Natural killer cell (primary cell): Measurements from ENCODE around the gene VAMP3. TPM values are rescaled to one million over a fixed set of nuclear protein-coding genes. Genes with fewer than 3 reads are reported as not detected.

Experiments
- ATAC-seq, 3 donors: fragments of 150-1000 bp in 2 of 3; fragments of 200-7000 bp in 1 of 3; cut with Tn5 transposase; 1 replicate in 1 of 3; 2 replicates in 2 of 3; pipeline ENCODE4 v1.10.0; 2021; ENCODE audit warnings: mild to moderate bottlenecking in 2 of 3, moderate library complexity in 2 of 3
- DNase-seq, 2 donors: peaks; one replicate each; pipeline versions ENCODE4 v3.0.0 to v3.0.0-alpha.2; 2013 to 2021; ENCODE audit warnings: mixed read lengths in 1 of 2
- H3K27ac ChIP-seq: one replicate; pipeline ENCODE4 v1.5.1; 2013; ENCODE audit warnings: mild to moderate bottlenecking, low read length
- H3K27me3 ChIP-seq: one replicate; pipeline ENCODE4 v1.6.1; 2013; ENCODE audit warnings: low read length; ENCODE audit not compliant: control insufficient read depth, insufficient read depth
- H3K36me3 ChIP-seq: one replicate; pipeline ENCODE4 v1.6.1; 2013; ENCODE audit warnings: low read length; ENCODE audit not compliant: control insufficient read depth, insufficient read depth
- H3K4me1 ChIP-seq: one replicate; pipeline ENCODE4 v1.6.1; 2013; ENCODE audit warnings: low read length; ENCODE audit not compliant: control insufficient read depth, insufficient read depth
- H3K4me3 ChIP-seq: one replicate; pipeline ENCODE4 v1.5.1; 2013; ENCODE audit warnings: low read length
- H3K9me3 ChIP-seq: one replicate; pipeline ENCODE4 v1.6.1; 2013; ENCODE audit warnings: low read length; ENCODE audit not compliant: control insufficient read depth, insufficient read depth
- H3K27ac Mint-ChIP-seq, 2 donors: one replicate each; pipeline ENCODE4 v1.8.0; 2022; ENCODE audit warnings: mild to moderate bottlenecking in 2 of 2, mixed read lengths in 2 of 2, moderate library complexity in 1 of 2
- H3K27me3 Mint-ChIP-seq, 2 donors: one replicate each; pipeline ENCODE4 v1.8.0; 2022; ENCODE audit warnings: low read depth in 2 of 2, mixed read lengths in 2 of 2
- H3K36me3 Mint-ChIP-seq: one replicate; pipeline ENCODE4 v1.8.0; 2022; ENCODE audit warnings: mixed read lengths
- H3K4me1 Mint-ChIP-seq, 2 donors: one replicate each; pipeline ENCODE4 v1.8.0; 2022; ENCODE audit warnings: mixed read lengths in 2 of 2
- H3K4me3 Mint-ChIP-seq: one replicate; pipeline ENCODE4 v1.8.0; 2022; ENCODE audit warnings: mild to moderate bottlenecking, moderate library complexity, mixed read lengths
- H3K9me3 Mint-ChIP-seq, 2 donors: one replicate each; pipeline ENCODE4 v1.8.0; 2022; ENCODE audit warnings: mixed read lengths in 2 of 2
- CTCF ChIP-seq: fragments of 200-600 bp; IDR thresholded peaks from one replicate; pipeline ENCODE4 v1.8.0; 2022; ENCODE audit warnings: antibody characterized with exemption
- WGBS: methylation state at CpG from one replicate; pipeline ENCODE4 v1.1.7; 2013; ENCODE audit warnings: missing lambda C conversion rate; ENCODE audit not compliant: insufficient coverage; 5-methylcytosine and 5-hydroxymethylcytosine counted together
- intact Hi-C: fragments of 100-400 bp; cut with micrococcal nuclease; formaldehyde crosslinking; loops from one replicate; pipeline ENCODE4 v1.14.2; 2022
- total RNA-seq, 4 donors: library from RNA; stranded (reverse); fragments of 120-200 nt in 1 of 4; gene quantifications; one replicate each; pipeline versions ENCODE4 v1.2.3 to v1.2.4, GENCODE V29; 2013 to 2022

The VAMP3 gene
- total RNA-seq, 3 donors from 2014 or later (not counting 1 experiment from before 2014, with no cell fraction given), result 86.9 to 110 (median 92.2) TPM

DNA sequence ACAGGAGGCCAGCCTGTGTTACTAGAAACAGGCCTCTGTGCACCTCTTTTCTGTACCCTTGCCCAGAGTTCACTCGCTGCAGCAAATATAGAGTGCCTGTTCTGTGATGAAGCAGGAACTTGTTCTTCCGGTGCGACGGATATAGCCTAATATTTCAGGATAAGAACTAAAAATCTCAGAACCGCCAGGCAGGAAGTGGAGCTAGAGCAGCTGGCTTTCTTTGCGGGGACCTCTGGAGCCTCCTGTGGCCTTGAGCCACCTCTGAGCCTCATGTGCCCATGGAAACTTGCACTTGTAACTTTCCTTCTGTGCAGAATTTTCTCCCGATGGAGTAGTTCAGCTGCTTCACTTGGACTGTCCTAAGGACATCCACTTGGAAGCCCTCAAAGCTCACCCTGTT is 44.5 kb upstream of the VAMP3 start:
- Mint-ChIP-seq H3K9me3 (no peaks in the 10 kb centered on the region), H3K36me3 (no peaks in the 10 kb centered on the region), H3K27ac (no peak overlapping the region), H3K4me1 (no peaks in the 10 kb centered on the region), H3K27me3 (peaks cover 15 to 29% of the 10 kb centered on the region in 2 donors), H3K4me3 (no peak overlapping the region)
- Histone ChIP-seq H3K27me3 (no peaks in the 10 kb centered on the region), H3K4me3 (no peak overlapping the region), H3K9me3 (no peaks in the 10 kb centered on the region), H3K4me1 (peaks cover 3% of the 10 kb centered on the region), H3K27ac (no peak overlapping the region), H3K36me3 (no peaks in the 10 kb centered on the region)
- TF ChIP-seq CTCF, result no peak
- intact Hi-C loops, result no loop called here
- 8% methylated on average over 7 of the region's 7 CpGs for WGBS
- ATAC-seq (no peak), DNase-seq (no peak)

GRCh38 chr1:7727809-7728471 is 43.2 kb upstream of the VAMP3 start:
- no peak for TF ChIP-seq CTCF
- Histone ChIP-seq H3K27me3 (no peaks in the 10 kb centered on the region), H3K4me3 (no peak overlapping the region), H3K27ac (no peak overlapping the region), H3K4me1 (peaks cover 3% of the 10 kb centered on the region), H3K36me3 (no peaks in the 10 kb centered on the region), H3K9me3 (no peaks in the 10 kb centered on the region)
- intact Hi-C loops, result no loop called here
- no peak for ATAC-seq
- no peaks in the 10 kb centered on the region for H3K4me1 Mint-ChIP-seq
- H3K4me3 Mint-ChIP-seq, result no peak overlapping the region
- H3K9me3 Mint-ChIP-seq, result no peaks in the 10 kb centered on the region
- peaks cover 15 to 29% of the 10 kb centered on the region in 2 donors for H3K27me3 Mint-ChIP-seq
- WGBS, result 92% methylated on average over 14 of the region's 14 CpGs
- H3K27ac Mint-ChIP-seq, result no peak overlapping the region
- no peaks in the 10 kb centered on the region for H3K36me3 Mint-ChIP-seq
- no peak for DNase-seq

- DNase-seq, result no peak
- intact Hi-C loops, result no loop called here
- no peaks in the 10 kb centered on the region for H3K4me1 Mint-ChIP-seq
- Histone ChIP-seq H3K9me3 (no peaks in the 10 kb centered on the region), H3K4me1 (peaks cover 3% of the 10 kb centered on the region), H3K27ac (no peak overlapping the region), H3K36me3 (no peaks in the 10 kb centered on the region), H3K4me3 (no peak overlapping the region), H3K27me3 (no peaks in the 10 kb centered on the region)
- 100% methylated on average over 5 of the region's 5 CpGs for whole genome bisulfite sequencing
- no peaks in the 10 kb centered on the region for H3K36me3 Mint-ChIP-seq
- no peak for ATAC-seq
- H3K27me3 Mint-ChIP-seq, result peaks cover 14 to 28% of the 10 kb centered on the region in 2 donors
- no peak overlapping the region for H3K4me3 Mint-ChIP-seq
- no peak for TF ChIP-seq CTCF
- H3K9me3 Mint-ChIP-seq, result no peaks in the 10 kb centered on the region
- H3K27ac Mint-ChIP-seq, result no peak overlapping the region
Measured at GRCh38 chr1:7729761-7730160, 41.3 kb upstream of the VAMP3 start.

DNA sequence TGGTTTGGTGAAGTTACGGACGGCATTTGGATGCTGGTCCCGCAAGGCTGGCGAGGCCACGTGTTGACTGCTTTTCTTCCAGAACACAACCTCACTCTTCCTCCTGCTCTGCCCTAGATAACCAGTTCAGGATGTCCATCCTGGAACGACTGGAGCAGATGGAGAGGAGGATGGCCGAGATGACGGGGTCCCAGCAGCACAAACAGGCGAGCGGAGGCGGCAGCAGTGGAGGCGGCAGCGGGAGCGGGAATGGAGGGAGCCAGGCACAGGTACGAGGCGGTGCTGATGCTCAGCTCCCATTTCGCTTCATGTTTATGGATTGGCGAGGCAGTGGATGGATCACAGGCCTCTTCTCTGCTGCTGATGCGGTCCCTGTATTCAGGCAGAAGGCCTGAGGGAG is 38.8 kb upstream of the VAMP3 start:
- Histone ChIP-seq H3K4me3 (no peak overlapping the region), H3K27ac (no peak overlapping the region), H3K4me1 (no peaks in the 10 kb centered on the region), H3K9me3 (no peaks in the 10 kb centered on the region), H3K36me3 (no peaks in the 10 kb centered on the region), H3K27me3 (no peaks in the 10 kb centered on the region)
- WGBS, result 91% methylated on average over 19 of the region's 19 CpGs
- intact Hi-C loops, result no loop called here
- no peak overlapping the region for H3K27ac Mint-ChIP-seq
- TF ChIP-seq CTCF, result no peak
- H3K4me1 Mint-ChIP-seq, result no peaks in the 10 kb centered on the region
- H3K27me3 Mint-ChIP-seq, result peaks cover 10 to 22% of the 10 kb centered on the region in 2 donors
- H3K36me3 Mint-ChIP-seq, result no peaks in the 10 kb centered on the region
- no peak for ATAC-seq
- no peaks in the 10 kb centered on the region for H3K9me3 Mint-ChIP-seq
- H3K4me3 Mint-ChIP-seq, result no peak overlapping the region
- DNase-seq, result no peak
